Epidermal melanocyte (primary cell): ENCODE data around the gene CCDC54.
"Not testable (repeated sequence)": the region's sequence is repeated elsewhere in the genome, so short reads cannot be mapped to it uniquely, and the experiment has no call there.

Experiments
- DNase-seq: peaks from one replicate; pipeline ENCODE4 v3.0.0; 2011; ENCODE audit warnings: low spot score; ENCODE audit not compliant: insufficient read length

CCDC54 gene

GRCh38 chr3:107377151-107377550 is at the start of gene CCDC54:
Gene CCDC54, plus strand, starts transcription at chr3:107377439. Its CDS starts 149 bp downstream, at chr3:107377588.
- DNase-seq, result no peak

DNA sequence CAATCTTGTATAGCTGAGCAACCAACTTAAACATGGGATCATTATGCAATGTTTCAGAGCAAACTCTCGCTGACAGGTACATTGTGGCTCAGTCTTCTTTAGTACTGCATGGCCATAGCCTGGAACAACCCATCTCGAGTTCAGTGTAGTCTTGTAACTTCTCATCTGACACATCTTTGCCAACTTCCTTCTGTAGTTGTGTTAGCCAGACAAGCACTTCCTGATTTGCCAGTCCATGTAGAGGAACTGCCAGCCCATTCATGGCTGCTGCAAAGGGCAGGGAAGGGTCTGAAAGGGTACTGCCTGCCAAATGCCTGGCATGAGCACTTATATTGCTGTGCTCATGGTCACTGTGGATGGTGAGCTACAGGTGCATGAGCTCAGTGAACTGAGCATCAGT is 49.2 kb upstream of the CCDC54 start:
- DNase-seq, result no peak

DNA sequence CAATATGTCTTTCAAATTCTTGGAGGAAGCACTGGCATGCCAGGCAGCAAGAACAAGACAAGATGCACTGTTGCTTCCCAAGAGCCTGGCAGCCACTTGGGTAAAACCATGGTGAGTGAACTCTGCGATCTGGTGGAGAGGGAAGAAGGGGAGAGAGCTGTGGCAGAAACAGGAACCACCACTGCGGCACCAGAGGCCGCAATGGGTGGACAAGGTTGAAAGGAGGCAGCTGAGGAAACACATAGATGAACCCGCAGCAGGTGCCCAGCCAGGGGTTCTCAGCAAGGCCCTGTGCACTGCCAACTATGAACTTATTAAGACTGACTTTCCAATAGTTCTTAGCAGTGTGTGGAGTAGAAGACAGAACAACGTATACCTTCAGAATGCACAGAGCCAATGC is 48.2 kb upstream of the CCDC54 start:
- no peak for DNase-seq

DNA sequence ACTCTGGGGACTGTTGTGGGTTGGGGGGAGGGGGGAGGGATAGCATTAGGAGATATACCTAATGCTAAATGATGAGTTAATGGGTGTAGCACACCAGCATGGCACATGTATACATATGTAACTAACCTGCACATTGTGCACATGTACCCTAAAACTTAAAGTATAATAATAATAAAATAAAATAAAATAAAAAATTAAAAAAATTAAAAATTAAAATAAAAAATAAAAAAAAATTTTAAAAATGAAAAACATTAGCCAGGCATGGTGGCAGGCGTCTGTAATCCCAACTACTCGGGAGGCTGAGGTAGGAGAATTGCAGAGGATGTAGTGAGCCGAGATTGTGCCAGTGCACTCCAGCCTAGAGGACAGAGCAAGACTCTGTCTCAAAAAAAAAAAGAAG is 37.5 kb upstream of the CCDC54 start:
- DNase-seq, result not testable (repeated sequence)

GRCh38 chr3:107344722-107345121 is 32.5 kb upstream of the CCDC54 start:
- DNase-seq, result no peak

DNA sequence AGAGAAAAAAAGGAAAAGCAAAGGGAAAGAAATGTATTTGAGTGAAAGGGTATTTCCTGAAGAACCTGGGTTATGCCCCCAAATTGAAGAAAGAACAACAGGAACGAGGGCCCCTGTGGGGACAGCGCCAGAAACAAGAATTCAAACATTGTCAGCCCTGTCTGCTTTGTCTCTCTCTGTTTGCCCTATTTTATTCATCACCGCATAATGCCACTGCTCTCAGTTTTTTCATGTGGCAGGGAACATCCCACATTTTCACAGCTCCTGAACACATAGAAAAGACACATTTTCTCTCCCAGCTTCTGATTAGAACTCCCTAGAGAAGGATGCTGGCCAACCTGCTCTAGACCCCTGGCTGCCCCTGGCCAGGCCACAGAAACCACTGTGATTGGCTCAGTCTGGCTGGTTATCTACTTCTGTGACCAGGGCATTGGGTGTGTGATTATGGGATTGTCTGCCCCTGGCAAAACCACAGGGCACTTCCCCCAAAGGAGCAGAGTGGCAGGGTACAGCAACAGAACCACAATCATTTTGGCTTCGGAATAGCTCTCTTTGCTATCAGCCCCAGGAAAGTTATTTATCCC is 31.3 kb upstream of the CCDC54 start:
- no peak for DNase-seq

- no peak for DNase-seq
These were observed 30.7 kb upstream of the CCDC54 start for GRCh38 chr3:107346564-107346963.

DNA sequence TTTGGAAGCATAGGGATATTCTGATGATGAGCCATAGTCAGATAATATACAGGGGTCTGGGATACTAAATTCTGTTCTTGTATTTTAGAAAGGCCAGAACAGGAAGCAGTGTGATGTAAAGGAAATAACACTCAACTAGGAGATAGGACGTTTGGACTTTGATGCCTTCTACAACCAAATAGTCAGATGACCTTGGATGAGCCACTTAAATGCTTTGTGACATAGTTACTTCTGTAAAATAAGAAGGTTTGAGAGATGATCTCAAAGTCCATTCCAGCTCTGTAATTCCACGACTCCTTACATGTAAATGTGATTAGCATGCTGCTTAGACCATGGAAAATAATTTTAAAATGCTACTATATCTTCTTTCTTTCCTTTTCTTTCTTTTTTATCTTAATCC is 29.5 kb upstream of the CCDC54 start:
- no peak for DNase-seq

GRCh38 chr3:107356706-107357105 is 20.5 kb upstream of the CCDC54 start:
- no peak for DNase-seq

GRCh38 chr3:107361633-107362032 is 15.6 kb upstream of the CCDC54 start:
- DNase-seq, result no peak

DNA sequence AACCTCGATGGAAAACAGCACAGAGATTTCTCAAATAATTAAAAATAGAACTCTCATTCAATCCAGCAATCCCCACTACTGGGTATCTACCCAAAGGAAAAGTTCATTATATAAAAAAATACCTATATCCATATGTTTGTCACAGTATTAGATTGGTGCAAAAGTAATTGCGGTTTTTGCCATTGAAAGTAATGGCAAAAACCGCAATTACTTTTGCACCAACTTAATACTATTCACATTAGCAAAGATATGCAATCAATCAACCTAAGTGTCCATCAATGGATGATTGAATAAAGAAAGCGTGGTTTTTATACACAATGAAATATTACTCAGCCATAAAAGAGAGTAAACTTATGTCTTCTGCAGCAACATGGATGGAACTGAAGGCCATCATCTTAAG is 12.2 kb upstream of the CCDC54 start:
- DNase-seq, result no peak

DNA sequence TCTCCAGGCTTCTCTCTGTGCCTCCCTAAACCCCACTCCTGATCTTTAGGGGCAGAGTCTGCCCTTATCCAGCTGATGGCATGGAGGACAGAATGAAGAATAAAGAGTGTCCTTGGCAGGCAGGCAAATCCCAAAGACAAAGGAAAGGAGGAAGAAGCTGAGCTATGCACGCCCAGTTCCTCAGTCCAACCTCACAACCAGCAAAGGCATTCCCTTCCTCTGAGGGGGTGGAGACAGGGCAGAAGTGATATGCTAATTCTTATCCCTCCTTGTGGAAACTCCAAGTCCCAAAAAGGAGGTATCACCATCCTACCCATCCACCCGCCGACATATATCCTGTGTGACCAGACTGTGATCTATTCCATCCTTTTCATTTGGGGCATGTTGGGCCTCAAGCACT is 10.5 kb upstream of the CCDC54 start:
- DNase-seq, result no peak

DNA sequence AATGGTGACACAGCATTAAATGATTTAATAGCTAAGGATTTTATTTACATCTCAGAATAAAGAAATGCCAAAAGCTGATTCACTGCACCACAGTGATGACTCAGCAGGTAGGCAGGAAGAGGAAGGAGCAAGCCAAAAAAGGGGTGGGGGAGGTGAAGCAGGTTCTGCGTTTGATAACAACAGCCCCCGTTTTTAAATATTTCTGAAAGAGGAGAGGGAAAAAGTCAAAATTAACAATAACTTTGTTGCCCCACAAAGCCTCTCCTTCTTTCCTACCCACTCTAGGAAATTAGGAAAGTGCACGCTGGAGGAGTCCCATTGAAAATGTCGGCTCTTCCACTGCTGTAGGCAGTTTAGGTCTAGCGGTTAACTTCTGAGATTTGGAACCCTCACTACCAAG is 9.9 kb upstream of the CCDC54 start:
- no peak for DNase-seq

- no peak for DNase-seq
These were observed 8.4 kb upstream of the CCDC54 start for GRCh38 chr3:107368654-107369398.

DNA sequence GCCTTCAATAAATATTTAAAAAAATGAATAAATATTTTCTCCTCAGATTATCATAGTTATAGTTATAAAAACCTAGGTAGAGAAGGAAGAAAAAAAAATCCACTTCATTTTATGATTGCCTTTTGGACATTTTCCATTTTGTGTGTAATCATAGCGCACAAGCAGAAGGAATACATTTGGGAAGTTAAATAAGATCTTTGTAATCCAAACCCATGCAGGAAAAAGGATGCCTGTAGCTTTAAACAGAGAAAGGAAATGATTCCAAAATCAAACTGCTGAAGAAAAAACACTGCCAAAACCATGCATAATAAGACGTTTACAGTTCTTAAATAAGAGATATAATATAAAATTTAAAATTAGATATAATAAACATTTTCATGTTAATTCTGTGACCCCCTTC is 7.4 kb upstream of the CCDC54 start:
- no peak for DNase-seq

GRCh38 chr3:107370907-107371306 is 6.3 kb upstream of the CCDC54 start:
- no peak for DNase-seq

DNA sequence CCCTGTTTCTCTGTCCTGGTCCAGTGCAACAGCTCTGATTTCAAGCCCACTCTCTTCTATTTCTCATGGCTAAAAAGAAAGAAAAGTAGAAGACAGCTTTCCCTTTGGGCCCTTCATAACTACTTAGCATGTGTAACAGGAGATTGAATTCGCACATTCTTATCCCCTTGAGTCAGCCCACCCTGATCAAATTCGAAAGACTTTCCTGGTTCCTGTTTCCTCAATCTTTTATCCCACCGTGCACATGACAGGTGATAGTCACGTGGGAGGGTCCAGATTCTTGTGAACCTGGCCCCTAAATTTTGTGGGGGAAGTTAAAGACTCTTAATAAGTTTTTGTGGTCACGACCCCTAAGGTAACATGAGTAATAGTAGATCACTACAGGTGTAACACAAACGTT is 4.7 kb upstream of the CCDC54 start:
- DNase-seq, result no peak

GRCh38 chr3:107373896-107374295 is 3.3 kb upstream of the CCDC54 start:
- no peak for DNase-seq

DNA sequence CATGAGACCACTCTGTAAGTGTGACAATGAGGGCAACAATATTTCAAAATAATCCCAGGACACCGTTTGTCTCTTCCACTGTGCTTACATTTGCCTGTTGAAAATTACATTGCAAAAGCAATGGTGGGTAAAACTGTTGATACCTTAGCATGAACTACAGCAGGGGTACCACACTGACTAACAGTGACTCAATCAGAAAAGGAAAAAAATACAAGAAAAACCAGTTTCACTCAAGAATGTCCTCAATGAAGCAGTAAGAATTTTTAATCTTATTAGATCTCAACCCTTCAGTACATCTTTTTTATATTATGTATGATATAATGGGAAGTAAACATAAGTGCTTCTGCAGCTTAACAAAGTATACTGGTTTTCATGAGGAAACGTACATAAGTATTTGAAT is 1.6 kb upstream of the CCDC54 start:
- DNase-seq, result no peak

DNA sequence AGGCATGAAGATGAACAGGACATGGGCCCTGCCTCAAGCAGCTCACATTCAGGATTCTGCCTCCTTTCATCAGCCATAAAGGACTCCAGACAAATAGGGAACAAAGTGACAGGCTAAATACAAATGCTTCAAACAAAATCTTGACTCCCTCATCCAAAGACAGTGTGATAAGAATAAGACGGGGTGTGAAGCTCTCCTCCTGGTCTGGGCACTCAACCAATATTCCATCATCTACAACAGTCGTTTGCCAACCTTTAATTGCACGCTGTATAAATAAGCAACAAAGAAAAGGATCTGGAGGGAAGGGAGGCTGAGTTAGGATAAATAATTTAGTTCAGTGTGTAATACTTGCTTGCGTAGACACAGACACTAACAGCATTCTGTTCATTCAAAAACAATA is 5.4 kb downstream of the CCDC54 start:
- DNase-seq, result no peak

DNA sequence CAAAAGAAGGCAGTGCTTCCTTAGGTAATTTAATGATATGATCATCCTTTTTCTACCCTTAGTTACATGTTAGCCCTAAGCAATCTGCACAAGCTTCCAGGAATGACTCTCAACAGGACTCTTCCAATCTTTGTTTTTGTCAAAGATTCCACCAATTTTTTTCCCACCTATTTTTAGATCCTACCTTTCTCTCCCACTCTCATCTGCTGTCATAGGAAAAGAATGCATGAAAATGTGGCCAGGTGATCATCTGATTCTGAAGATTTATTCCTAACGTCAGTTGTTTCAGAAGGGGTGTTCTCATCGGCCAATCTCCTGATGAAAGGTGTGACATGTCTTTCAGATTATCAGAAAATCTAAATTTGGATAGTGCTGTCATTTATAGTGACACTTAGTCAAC is 7.2 kb downstream of the CCDC54 start:
- DNase-seq, result no peak

DNA sequence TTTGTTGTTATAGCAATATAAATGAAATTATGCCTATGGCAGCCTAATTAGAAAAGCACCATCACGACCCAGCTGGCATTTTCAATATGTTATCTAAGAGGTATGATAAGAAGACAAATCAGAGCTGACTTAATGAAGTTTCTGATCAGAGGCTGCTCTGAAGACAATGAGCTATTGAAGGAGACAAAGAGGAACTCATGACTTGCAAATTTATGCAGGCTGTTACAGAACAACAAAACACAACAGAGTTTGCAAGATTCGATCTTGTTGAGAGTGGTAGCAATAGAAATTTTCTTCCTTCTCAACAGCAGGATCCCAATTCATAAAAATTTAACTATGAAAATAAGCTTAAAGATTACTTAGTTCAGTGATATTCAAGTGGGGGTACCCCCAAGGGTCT is 7.7 kb downstream of the CCDC54 start:
- DNase-seq, result no peak

DNA sequence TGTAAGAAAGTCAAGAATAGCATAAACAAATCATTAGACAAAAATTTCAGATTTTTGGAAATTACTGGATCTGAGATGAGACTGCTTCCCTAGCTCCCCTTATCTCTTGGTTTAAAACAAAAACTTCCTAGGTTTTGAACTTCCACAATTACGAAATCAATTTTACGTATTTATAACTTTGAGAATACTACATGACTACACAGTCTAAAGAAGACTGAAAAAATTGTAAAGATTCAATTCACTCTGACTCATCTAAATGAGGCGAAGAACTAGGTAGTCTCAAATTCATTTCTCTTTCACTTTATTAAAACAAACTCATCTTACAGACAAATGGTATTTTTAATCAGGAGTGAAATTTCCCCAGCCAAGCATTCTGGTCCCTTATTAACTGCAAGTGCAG is 10.3 kb downstream of the CCDC54 start:
- no peak for DNase-seq
